ENCODE results near the gene S1PR4. TPM values are rescaled to one million over a fixed set of nuclear protein-coding genes. Genes with fewer than 3 reads are reported as not detected.
A peak's percentile ranks its signal among the peaks of the same experiment; 100 is the strongest.
"Not testable (repeated sequence)": the region's sequence is repeated elsewhere in the genome, so short reads cannot be mapped to it uniquely, and the experiment has no call there.

The S1PR4 gene
- total RNA-seq, 1 donor from 2014 or later: not detected

DNA sequence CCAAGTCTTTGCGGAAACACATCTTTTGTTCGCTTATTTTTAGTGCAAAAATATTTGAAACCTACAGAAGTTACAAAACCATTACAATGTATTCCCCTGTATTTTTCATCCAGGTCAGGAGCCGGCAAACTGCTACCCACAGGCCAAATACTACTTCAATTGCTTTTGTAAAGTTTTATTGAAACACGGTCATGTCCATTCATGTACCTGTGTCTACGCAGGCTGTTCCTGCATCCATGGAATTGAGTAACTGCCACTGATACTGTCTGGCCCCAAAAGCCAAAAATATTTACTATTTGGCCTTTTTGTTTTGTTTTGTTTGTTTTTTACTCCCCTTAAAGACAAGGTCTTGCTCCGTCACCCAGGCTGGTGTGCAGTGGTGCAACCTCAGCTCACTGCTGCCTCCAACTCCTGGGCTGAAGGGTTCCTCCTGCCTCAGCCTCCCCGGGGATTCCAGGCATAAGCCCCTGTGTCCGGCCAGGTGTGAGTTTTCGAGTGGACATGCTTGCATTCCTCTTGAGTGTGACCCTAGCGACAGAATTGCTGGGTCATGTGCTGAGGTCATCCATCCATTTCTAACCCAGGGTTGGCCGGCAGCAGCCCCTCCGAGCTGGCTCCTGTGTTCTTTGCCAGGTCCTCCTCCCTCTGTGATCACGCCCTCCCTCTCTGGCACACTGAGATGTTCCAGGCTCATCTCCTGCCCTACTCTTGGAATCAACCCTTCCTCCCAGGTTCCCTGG lies 10.9 kb upstream of the S1PR4 start:
- peaks cover 6% of the 10 kb centered on the region for H3K4me1 Mint-ChIP-seq (ENCODE audit: unreplicated experiment)
- no peak overlapping the region for H3K27ac Mint-ChIP-seq
- H3K36me3 Mint-ChIP-seq: no peaks in the 10 kb centered on the region
- no peak overlapping the region for H3K4me3 Mint-ChIP-seq
- peaks cover 15% of the 10 kb centered on the region for H3K27me3 Mint-ChIP-seq
- TF ChIP-seq, protein P1, sequence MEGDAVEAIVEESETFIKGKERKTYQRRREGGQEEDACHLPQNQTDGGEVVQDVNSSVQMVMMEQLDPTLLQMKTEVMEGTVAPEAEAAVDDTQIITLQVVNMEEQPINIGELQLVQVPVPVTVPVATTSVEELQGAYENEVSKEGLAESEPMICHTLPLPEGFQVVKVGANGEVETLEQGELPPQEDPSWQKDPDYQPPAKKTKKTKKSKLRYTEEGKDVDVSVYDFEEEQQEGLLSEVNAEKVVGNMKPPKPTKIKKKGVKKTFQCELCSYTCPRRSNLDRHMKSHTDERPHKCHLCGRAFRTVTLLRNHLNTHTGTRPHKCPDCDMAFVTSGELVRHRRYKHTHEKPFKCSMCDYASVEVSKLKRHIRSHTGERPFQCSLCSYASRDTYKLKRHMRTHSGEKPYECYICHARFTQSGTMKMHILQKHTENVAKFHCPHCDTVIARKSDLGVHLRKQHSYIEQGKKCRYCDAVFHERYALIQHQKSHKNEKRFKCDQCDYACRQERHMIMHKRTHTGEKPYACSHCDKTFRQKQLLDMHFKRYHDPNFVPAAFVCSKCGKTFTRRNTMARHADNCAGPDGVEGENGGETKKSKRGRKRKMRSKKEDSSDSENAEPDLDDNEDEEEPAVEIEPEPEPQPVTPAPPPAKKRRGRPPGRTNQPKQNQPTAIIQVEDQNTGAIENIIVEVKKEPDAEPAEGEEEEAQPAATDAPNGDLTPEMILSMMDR (conservative IDR thresholded peaks at IDR 0.05): no peak
- no peaks in the 10 kb centered on the region for H3K9me3 Mint-ChIP-seq
- no peak for DNase-seq (ENCODE audit: extremely low spot score, unreplicated experiment)

DNA sequence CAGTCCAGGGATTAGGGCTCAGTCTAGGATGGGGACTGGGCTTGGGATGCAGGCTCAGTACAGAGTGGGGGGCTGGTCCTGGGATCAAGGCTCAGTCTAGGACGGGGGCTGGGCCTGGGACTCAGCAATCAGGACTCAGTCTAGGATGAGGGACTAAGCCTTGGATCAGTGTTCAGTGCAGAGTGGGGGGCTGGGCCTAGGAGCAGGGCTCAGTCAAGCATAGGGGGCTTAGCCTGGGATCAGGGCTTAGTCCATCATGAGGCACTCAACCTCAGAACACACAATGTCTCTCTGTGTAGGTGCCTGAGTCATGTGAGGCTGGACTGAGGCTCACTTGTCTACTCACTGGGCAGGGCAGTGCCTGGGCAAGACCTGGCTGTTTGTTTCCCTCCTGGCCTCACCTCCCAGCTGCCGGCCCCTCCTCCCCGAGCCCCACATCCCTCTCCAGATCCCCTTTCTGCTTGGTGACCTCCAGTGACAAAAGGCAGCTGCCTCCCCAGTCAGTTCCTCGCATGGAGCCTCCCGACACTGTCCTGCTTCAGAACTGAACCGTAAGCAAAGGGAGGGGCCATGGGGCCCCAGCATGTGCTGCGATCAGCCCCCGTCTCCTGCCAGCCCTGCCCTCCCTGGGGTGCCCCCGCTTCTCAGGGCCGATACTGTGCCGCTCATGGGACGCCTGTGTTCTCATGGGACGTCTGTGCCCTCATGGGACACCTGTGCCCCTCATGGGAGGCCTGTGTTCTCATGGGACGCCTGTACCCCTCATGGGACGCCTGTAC lies 6.5 kb upstream of the S1PR4 start:
- no peak overlapping the region for H3K27ac Mint-ChIP-seq
- TF ChIP-seq, protein P1 (conservative IDR thresholded peaks at IDR 0.05): no peak
- H3K4me1 Mint-ChIP-seq (ENCODE audit: unreplicated experiment): no peaks in the 10 kb centered on the region
- H3K27me3 Mint-ChIP-seq: peaks cover 5% of the 10 kb centered on the region
- DNase-seq (ENCODE audit: extremely low spot score, unreplicated experiment): no peak
- no peaks in the 10 kb centered on the region for H3K9me3 Mint-ChIP-seq
- H3K4me3 Mint-ChIP-seq: no peak overlapping the region
- H3K36me3 Mint-ChIP-seq: no peaks in the 10 kb centered on the region

DNA sequence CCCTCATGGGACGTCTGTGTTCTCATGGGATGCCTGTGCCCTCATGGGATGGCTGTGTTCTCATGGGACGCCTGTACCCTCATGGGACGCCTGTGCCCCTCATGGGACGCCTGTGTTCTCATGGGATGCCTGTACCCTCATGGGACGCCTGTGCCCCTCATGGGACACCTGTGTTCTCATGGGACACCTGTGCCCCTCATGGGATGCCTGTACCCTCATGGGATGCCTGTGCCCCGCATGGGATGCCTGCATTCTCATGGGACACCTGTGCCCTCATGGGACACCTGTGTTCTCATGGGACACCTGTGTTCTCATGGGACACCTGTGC lies 5.9 kb upstream of the S1PR4 start:
- H3K36me3 Mint-ChIP-seq; H3K9me3 Mint-ChIP-seq; DNase-seq (ENCODE audit: extremely low spot score, unreplicated experiment); H3K4me3 Mint-ChIP-seq; H3K27me3 Mint-ChIP-seq; H3K4me1 Mint-ChIP-seq (ENCODE audit: unreplicated experiment); H3K27ac Mint-ChIP-seq: not testable (repeated sequence)

DNA sequence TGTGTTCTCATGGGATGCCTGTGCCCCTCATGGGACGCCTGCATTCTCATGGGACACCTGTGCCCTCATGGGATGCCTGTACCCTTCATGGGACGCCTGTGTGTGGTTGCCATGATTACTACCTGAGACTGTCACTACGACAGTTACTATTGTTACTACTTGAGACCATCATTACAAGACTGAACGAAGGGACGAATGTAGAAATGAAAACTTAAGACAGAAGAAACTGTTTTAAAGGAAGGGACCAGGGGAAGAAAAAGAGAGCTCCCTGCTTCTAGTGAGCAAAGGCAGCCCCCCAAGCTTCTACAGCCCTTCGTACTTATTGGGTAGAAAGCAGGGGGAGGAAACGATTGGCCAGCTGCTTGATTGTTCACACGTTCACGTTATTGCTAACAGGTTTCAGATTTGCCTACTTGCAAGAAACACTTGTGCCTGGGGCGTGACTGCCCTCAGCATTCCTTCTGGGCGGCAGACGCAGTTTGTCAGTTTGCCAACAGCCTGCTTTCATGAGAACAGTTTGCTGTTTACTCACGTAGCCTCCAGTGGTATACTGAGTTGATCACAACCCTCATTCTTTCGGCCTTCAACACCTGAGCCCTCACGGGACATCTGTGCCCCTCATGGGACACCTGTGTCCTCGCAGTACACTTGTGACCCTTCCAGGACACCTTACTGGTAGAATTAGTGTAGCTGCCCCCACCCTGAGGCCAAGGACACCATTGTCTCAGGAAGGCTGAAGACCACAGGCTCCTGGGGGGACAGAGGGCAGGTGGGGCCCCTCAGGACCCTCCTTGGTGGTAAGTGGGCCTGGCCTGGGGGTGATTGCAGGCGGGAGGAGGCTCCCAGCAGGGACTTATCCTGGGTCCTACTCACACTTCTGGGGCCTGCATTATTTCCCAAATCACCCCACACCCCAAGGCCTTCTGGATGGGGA lies 2.5 kb upstream of the S1PR4 start:
- H3K4me3 Mint-ChIP-seq: no peak overlapping the region
- no peaks in the 10 kb centered on the region for H3K9me3 Mint-ChIP-seq
- H3K4me1 Mint-ChIP-seq (ENCODE audit: unreplicated experiment): no peaks in the 10 kb centered on the region
- peak overlapping the region; percentile 80 for H3K27ac Mint-ChIP-seq
- TF ChIP-seq, protein P1 (conservative IDR thresholded peaks at IDR 0.05): no peak
- H3K36me3 Mint-ChIP-seq: no peaks in the 10 kb centered on the region
- no peak for DNase-seq (ENCODE audit: extremely low spot score, unreplicated experiment)
- no peaks in the 10 kb centered on the region for H3K27me3 Mint-ChIP-seq

DNA sequence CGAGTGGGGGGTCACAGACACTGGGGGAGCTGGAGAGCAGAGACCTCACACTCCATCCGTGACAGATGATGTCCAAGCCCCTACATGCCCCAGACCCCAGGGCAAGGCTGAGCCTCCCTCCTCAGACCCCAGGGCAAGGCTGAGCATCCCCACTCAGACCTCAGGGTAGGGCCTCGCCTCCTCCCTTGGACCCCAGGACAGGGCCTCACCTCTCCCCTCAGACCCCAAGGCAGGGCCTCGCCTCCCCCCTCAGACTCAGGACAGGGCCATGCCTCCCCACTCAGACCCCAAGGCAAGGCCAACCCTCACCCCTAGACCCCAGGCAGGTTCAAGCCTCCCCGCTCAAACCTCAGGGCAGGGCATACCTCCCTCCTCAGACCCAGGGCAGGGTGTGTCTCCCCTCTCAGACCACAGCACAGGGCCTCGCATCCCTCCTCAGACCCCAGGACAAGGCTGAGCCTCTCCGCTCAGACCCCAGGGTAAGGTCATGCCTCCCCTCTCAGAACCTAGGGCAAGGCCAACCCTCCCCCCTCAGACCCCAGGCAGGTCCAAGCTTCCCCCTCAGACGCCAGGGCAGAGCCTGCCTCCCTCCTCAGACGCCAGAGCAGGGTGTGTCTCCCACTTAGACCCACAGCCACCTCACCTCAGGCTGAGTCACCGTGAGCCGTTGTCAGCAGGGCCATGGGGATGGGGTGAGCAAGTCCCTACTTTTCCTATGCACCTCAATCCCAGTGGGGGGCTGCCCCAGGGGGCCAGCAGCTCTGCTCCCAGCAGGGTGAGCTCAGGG lies 1.7 kb upstream of the S1PR4 start:
- Mint-ChIP-seq H3K27me3 (no peaks in the 10 kb centered on the region), H3K27ac (peak overlapping the region; percentile 72), H3K36me3 (no peaks in the 10 kb centered on the region), H3K4me3 (peak overlapping the region; percentile 22), H3K9me3 (no peaks in the 10 kb centered on the region), H3K4me1 (ENCODE audit: unreplicated experiment) (no peaks in the 10 kb centered on the region)
- DNase-seq (ENCODE audit: extremely low spot score, unreplicated experiment): peak; percentile 68
- TF ChIP-seq, protein P1 (conservative IDR thresholded peaks at IDR 0.05): no peak

All from type B pancreatic cell (in vitro differentiated cells).